Ishikawa (cell line): ENCODE data around the gene KDM4E.

Experiments
- CEBPB ChIP-seq: IDR thresholded peaks from 2 replicates; pipeline ENCODE4 v1.6.1; 2012
- CREB1 ChIP-seq: IDR thresholded peaks from 2 replicates; pipeline ENCODE4 v1.6.1; 2012; ENCODE audit warnings: low read depth
- EGR1 ChIP-seq: IDR thresholded peaks from 2 replicates; pipeline ENCODE4 v1.6.1; 2012
- EP300 ChIP-seq: IDR thresholded peaks from 2 replicates; pipeline ENCODE4 v1.6.1; 2012; ENCODE audit warnings: borderline replicate concordance
- FOXM1 ChIP-seq: IDR thresholded peaks from 2 replicates; pipeline ENCODE4 v1.6.1; 2012; ENCODE audit warnings: low read depth, borderline replicate concordance
- NFIC ChIP-seq: IDR thresholded peaks from 2 replicates; pipeline ENCODE4 v1.6.1; 2012
- RAD21 ChIP-seq: IDR thresholded peaks from 2 replicates; pipeline ENCODE4 v1.6.1; 2012; ENCODE audit warnings: low read depth
- TAF1 ChIP-seq: IDR thresholded peaks from 2 replicates; pipeline ENCODE4 v1.6.1; 2012; ENCODE audit warnings: low read depth, mild to moderate bottlenecking
- TCF12 ChIP-seq: IDR thresholded peaks from 2 replicates; pipeline ENCODE4 v1.6.1; 2012; ENCODE audit warnings: low read depth
- TEAD4 ChIP-seq: IDR thresholded peaks from 2 replicates; pipeline ENCODE4 v1.6.1; 2012
- YY1 ChIP-seq: IDR thresholded peaks from 2 replicates; pipeline ENCODE4 v1.6.1; 2012; ENCODE audit warnings: low read depth
- ZBTB7A ChIP-seq: IDR thresholded peaks from 2 replicates; pipeline ENCODE4 v1.6.1; 2012; ENCODE audit warnings: low read depth
- TF ChIP-seq, protein P1 (sequence below): IDR thresholded peaks from 2 replicates; pipeline ENCODE4 v1.6.1; 2012
- TF ChIP-seq, protein P2 (sequence below): IDR thresholded peaks from 2 replicates; pipeline ENCODE4 v1.6.1; 2012
- TF ChIP-seq, protein P3 (sequence below): IDR thresholded peaks from 2 replicates; pipeline ENCODE4 v1.6.1; 2012; ENCODE audit warnings: low read depth, mild to moderate bottlenecking

KDM4E gene

DNA sequence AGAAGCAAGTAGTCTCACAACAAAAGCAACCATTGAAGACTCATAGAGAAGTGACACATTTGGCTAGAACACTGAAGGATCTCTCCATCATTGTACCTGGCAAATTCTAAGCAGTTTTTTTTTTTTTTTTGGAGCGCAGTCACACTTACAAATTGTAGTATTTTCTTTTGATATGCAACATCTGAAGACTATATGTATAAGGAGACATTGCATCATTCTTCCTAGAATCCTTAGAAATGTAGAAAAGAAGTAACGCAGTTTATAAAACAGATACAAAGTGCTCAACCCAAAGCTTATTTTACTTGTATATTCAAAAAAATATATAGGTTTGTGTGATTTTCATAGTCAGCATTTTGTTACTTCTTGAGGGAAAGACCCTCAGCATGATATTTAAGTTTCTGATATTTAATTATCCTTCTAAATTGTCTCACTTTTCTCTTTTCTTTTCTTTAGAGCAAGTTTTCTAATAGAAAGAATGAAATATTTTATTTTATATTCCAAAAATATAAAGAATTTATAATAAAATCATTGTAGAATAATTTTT is 31.6 kb upstream of the KDM4E start:
- TF ChIP-seq ZBTB7A (no peak), EP300 (no peak)

DNA sequence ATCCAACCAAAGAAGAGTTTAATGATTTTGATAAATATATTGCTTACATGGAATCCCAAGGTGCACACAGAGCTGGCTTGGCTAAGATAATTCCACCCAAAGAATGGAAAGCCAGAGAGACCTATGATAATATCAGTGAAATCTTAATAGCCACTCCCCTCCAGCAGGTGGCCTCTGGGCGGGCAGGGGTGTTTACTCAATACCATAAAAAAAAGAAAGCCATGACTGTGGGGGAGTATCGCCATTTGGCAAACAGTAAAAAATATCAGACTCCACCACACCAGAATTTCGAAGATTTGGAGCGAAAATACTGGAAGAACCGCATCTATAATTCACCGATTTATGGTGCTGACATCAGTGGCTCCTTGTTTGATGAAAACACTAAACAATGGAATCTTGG is 27.6 kb upstream of the KDM4E start:
- no peak for TF ChIP-seq EGR1
- no peak for TF ChIP-seq TEAD4
- TF ChIP-seq FOXM1: no peak
- no peak for TF ChIP-seq NFIC
- TF ChIP-seq, protein P1, sequence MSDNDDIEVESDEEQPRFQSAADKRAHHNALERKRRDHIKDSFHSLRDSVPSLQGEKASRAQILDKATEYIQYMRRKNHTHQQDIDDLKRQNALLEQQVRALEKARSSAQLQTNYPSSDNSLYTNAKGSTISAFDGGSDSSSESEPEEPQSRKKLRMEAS: no peak
- TF ChIP-seq, protein P2, sequence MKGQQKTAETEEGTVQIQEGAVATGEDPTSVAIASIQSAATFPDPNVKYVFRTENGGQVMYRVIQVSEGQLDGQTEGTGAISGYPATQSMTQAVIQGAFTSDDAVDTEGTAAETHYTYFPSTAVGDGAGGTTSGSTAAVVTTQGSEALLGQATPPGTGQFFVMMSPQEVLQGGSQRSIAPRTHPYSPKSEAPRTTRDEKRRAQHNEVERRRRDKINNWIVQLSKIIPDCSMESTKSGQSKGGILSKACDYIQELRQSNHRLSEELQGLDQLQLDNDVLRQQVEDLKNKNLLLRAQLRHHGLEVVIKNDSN: no peak
- no peak for TF ChIP-seq TAF1
- no peak for TF ChIP-seq TCF12
- TF ChIP-seq CEBPB: no peak
- TF ChIP-seq RAD21: no peak
- TF ChIP-seq EP300: no peak
- TF ChIP-seq, protein P3, sequence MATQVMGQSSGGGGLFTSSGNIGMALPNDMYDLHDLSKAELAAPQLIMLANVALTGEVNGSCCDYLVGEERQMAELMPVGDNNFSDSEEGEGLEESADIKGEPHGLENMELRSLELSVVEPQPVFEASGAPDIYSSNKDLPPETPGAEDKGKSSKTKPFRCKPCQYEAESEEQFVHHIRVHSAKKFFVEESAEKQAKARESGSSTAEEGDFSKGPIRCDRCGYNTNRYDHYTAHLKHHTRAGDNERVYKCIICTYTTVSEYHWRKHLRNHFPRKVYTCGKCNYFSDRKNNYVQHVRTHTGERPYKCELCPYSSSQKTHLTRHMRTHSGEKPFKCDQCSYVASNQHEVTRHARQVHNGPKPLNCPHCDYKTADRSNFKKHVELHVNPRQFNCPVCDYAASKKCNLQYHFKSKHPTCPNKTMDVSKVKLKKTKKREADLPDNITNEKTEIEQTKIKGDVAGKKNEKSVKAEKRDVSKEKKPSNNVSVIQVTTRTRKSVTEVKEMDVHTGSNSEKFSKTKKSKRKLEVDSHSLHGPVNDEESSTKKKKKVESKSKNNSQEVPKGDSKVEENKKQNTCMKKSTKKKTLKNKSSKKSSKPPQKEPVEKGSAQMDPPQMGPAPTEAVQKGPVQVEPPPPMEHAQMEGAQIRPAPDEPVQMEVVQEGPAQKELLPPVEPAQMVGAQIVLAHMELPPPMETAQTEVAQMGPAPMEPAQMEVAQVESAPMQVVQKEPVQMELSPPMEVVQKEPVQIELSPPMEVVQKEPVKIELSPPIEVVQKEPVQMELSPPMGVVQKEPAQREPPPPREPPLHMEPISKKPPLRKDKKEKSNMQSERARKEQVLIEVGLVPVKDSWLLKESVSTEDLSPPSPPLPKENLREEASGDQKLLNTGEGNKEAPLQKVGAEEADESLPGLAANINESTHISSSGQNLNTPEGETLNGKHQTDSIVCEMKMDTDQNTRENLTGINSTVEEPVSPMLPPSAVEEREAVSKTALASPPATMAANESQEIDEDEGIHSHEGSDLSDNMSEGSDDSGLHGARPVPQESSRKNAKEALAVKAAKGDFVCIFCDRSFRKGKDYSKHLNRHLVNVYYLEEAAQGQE: no peak
- TF ChIP-seq CREB1: no peak

DNA sequence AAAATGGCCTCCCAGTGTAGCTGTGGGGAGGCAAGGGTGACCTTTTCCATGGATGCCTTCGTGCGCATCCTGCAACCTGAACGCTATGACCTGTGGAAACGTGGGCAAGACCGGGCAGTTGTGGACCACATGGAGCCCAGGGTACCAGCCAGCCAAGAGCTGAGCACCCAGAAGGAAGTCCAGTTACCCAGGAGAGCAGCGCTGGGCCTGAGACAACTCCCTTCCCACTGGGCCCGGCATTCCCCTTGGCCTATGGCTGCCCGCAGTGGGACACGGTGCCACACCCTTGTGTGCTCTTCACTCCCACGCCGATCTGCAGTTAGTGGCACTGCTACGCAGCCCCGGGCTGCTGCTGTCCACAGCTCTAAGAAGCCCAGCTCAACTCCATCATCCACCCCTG is 26.8 kb upstream of the KDM4E start:
- TF ChIP-seq CREB1 (no peak), RAD21 (no peak), TAF1 (no peak), FOXM1 (no peak), NFIC (no peak), TCF12 (no peak), EP300 (no peak), EGR1 (no peak), CEBPB (no peak), TEAD4 (no peak), ZBTB7A (no peak), YY1 (no peak)
- TF ChIP-seq, protein P3: no peak
- TF ChIP-seq, protein P1: no peak
- TF ChIP-seq, protein P2: no peak

DNA sequence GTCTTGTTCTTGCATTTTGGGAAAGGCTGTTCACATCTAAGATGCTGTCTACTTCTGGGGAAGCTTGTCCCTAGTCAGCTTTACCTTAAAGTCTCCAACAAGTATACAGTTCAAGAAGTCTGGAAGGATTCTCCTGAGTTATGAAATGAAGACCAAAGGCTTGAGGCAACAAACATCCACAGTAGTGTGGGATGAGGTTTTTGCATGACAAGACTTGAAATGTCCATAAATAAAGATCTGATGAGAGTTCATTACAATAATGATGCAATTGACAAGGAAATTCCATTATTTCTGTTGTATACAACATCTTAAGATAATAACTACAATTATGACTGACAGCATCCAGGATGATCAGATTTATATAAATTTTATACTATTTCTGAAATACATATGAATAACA is 21.3 kb upstream of the KDM4E start:
- TF ChIP-seq FOXM1 (no peak), CEBPB (no peak), EGR1 (no peak)
- TF ChIP-seq, protein P3: no peak

DNA sequence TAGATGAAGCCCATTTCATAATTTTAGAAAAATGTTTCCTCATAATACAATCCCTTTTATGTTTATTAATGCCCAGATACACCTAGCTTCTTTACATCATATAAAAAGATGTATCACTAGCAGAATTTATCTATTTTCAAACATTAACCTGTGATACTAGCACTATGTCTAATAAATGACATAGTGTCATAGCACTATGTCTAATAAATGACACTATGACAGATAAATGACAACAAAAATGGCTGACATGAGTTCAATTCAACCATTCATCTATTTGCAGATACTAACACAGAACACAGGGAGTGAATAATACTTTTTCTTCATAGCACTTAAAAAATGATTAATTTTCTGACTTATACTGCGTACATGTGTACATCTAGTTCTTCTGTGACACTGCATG is 19.4 kb upstream of the KDM4E start:
- no peak for TF ChIP-seq TAF1
- TF ChIP-seq, protein P3: no peak
